Mesothelial cell of epicardium (in vitro differentiated cells): ENCODE results near the gene MAP1LC3B2. TPM values are rescaled to one million over a fixed set of nuclear protein-coding genes. Genes with fewer than 3 reads are reported as not detected.

ENCODE experiments used
- DNase-seq, 2 experiments: peaks; one replicate each; pipeline ENCODE4 v3.0.0; 2021; ENCODE audit warnings: low spot score in 2 of 2; ENCODE audit not compliant: unreplicated experiment in 2 of 2
- H3K27ac Mint-ChIP-seq: 2 replicates; pipeline ENCODE4 v1.8.0; 2021; ENCODE audit warnings: mixed read lengths
- H3K27me3 Mint-ChIP-seq: 2 replicates; pipeline ENCODE4 v1.8.0; 2021; ENCODE audit warnings: low read depth, mixed read lengths
- H3K36me3 Mint-ChIP-seq: 2 replicates; pipeline ENCODE4 v1.8.0; 2021; ENCODE audit warnings: mixed read lengths
- H3K4me1 Mint-ChIP-seq: 2 replicates; pipeline ENCODE4 v1.8.0; 2021; ENCODE audit warnings: mixed read lengths
- H3K4me3 Mint-ChIP-seq: 2 replicates; pipeline ENCODE4 v1.8.0; 2021; ENCODE audit warnings: mild to moderate bottlenecking, moderate library complexity, mixed read lengths
- H3K9me3 Mint-ChIP-seq: 2 replicates; pipeline ENCODE4 v1.8.0; 2021; ENCODE audit warnings: mixed read lengths
- total RNA-seq: library from RNA; stranded (reverse); gene quantifications from 3 replicates; pipeline ENCODE4 v1.2.1, GENCODE V29; 2021
- TF ChIP-seq, protein P1 (sequence below): fragments of 200-600 bp; sonication (generic); IDR thresholded peaks from one replicate; pipeline ENCODE4 v1.5.0; 2021; ENCODE audit warnings: antibody characterized with exemption; ENCODE audit not compliant: unreplicated experiment

The MAP1LC3B2 gene
- total RNA-seq, 1 donor from 2014 or later, result 4.5 TPM

DNA sequence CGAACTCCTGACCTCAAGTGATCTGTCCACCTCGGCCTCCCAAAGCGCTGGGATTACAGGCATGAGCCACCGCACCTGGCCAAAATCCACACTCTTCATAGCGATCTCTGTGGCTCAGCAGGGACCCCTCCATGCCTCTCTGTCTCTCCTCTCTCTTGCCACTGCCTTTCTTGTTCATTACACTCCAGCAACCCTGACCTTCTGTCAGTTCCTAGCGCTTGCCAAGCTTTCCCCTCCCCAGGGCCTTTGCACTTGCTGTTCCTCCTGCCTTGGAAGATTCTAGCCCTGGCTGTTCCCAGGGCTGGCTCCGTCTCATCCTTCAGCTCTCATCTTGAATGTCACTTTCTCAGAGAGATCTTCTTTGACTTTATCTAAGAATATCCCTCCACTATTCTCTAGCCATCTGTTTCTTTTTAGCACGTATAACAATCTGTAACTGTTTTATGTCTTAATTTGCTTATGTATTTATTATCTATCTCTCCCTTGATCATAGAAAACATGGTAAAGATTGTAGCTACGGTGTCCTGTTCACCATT lies 38.9 kb upstream of the MAP1LC3B2 start:
- H3K27me3 Mint-ChIP-seq, result peaks cover 3% of the 10 kb centered on the region

DNA sequence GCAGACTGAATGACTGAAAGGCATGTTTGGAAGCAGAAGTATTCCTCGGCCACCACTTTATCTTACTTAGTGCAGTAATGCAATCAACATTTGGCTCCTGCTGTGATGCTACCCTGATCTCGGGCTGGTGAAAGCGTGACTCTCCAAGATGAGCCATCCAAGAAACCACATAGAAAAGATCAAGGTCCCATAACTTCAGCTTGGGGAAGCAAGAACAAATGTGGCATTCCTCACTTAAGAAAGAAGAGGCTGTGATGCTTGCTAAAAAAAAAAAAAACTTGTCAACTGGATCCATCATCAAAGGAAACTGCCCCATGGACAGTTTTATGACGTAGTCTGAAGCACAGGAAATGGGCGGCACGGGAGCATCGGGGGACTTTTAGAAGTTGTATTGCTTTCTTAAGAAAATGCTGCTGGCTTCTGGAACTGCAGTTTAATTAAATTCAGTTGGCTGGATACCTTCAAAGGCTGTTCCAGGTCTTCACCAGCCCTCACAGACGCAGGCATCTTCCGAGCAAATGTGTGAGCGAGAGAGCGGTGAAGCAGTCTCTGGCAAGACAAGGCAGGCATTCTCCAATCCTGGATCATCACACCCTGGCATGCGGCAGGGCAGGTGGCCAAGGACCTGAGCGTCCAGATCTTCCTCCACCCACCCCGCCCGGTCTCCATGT lies 38.2 kb upstream of the MAP1LC3B2 start:
- H3K27ac Mint-ChIP-seq, result peak overlapping the region; percentile 21
- no peaks in the 10 kb centered on the region for H3K9me3 Mint-ChIP-seq
- TF ChIP-seq, protein P1, sequence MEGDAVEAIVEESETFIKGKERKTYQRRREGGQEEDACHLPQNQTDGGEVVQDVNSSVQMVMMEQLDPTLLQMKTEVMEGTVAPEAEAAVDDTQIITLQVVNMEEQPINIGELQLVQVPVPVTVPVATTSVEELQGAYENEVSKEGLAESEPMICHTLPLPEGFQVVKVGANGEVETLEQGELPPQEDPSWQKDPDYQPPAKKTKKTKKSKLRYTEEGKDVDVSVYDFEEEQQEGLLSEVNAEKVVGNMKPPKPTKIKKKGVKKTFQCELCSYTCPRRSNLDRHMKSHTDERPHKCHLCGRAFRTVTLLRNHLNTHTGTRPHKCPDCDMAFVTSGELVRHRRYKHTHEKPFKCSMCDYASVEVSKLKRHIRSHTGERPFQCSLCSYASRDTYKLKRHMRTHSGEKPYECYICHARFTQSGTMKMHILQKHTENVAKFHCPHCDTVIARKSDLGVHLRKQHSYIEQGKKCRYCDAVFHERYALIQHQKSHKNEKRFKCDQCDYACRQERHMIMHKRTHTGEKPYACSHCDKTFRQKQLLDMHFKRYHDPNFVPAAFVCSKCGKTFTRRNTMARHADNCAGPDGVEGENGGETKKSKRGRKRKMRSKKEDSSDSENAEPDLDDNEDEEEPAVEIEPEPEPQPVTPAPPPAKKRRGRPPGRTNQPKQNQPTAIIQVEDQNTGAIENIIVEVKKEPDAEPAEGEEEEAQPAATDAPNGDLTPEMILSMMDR, result no peak
- no peaks in the 10 kb centered on the region for H3K36me3 Mint-ChIP-seq
- H3K4me3 Mint-ChIP-seq, result no peak overlapping the region
- H3K27me3 Mint-ChIP-seq, result peaks cover 3% of the 10 kb centered on the region
- no peak for DNase-seq
- H3K4me1 Mint-ChIP-seq, result peaks cover 24% of the 10 kb centered on the region

More for the DNA sequence above, 38.9 kb upstream of the MAP1LC3B2 start:
- DNase-seq, result no peak
- H3K36me3 Mint-ChIP-seq, result no peaks in the 10 kb centered on the region
- no peak overlapping the region for H3K27ac Mint-ChIP-seq
- H3K9me3 Mint-ChIP-seq, result no peaks in the 10 kb centered on the region
- TF ChIP-seq, protein P1, result no peak
- H3K4me1 Mint-ChIP-seq, result peaks cover 17% of the 10 kb centered on the region
- H3K4me3 Mint-ChIP-seq, result no peak overlapping the region

DNA sequence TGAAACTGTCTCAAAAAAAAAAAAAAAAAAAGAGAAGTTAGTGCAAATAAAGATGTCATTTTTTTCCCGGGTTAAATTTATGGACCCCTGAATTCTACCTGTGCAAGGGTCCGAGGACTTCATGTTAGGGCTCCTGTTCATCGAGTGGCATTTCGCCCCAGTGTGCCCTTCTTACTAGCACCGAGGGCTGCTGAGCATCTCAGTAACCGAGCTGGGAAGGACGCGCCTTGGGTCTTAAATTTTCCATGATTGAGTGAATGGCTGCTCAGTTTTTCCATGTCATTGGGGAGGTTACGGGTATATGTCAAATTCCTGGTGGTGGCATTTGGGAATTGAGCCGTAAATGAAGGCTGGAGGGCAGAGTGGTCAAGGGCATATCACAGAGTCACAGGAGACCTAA lies 34.9 kb upstream of the MAP1LC3B2 start:
- H3K4me1 Mint-ChIP-seq, result peaks cover 43% of the 10 kb centered on the region
- TF ChIP-seq, protein P1, result no peak
- DNase-seq, result no peak
- H3K9me3 Mint-ChIP-seq, result peaks cover 9% of the 10 kb centered on the region
- H3K27ac Mint-ChIP-seq, result no peak overlapping the region
- H3K4me3 Mint-ChIP-seq, result no peak overlapping the region
- peaks cover 3% of the 10 kb centered on the region for H3K27me3 Mint-ChIP-seq
- H3K36me3 Mint-ChIP-seq, result no peaks in the 10 kb centered on the region

DNA sequence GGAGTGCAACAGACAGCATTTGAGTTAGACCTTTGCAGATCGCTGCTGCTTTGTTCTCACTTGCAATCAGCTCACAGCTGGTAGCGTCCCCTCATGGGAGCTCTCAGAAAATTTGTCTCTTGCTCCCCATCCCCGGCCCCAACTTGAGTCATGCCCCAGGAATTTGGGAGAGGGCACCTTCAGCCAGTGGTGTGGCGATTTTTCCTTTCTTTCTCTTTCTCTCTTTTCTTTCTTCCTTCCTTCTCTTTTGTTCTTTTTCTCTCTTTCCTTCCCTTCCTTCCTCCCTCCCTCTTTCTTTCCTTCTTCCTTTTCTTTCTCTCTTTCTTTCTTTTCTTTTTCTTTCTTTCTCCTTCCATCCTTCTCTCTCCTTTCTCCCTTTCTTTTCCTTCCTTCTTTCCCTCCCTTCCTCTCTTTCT lies 34.2 kb upstream of the MAP1LC3B2 start:
- Mint-ChIP-seq H3K4me3 (peak overlapping the region; percentile 57), H3K36me3 (no peaks in the 10 kb centered on the region), H3K4me1 (peaks cover 44% of the 10 kb centered on the region), H3K27ac (peak overlapping the region; percentile 88), H3K27me3 (peaks cover 3% of the 10 kb centered on the region), H3K9me3 (peaks cover 9% of the 10 kb centered on the region)
- TF ChIP-seq, protein P1, result no peak
- no peak for DNase-seq

DNA sequence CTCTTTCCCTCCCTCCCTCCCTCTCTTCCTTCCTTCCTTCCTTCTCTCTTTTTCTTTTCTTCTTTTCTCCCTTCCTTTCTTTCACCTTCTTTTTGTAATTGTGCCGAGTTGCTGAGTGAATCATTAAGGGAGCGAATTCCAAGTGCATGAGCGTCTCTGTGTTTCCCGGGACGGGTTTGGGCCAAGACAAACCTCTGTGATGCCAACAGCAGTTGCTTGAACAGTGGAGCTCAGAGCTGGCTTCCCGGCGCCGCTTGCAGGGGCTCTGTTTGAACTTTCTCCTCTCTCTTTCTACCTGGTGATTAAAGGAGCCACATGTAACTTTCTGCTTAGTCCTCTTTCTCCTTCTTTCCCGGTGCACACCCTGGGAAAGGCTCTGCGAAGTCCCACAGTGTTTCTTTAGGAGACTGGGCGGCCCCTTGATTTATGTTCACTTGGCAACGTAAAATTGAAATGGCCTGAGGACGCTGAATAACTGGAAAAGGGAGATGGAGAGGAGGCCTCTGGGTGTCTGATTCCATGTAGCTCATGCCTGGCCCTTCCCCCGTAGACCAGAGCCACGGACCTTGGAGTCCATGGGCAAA lies 33.7 kb upstream of the MAP1LC3B2 start:
- peaks cover 9% of the 10 kb centered on the region for H3K9me3 Mint-ChIP-seq
- H3K27me3 Mint-ChIP-seq, result peaks cover under 1% of the 10 kb centered on the region
- H3K4me3 Mint-ChIP-seq, result peak overlapping the region; percentile 57
- no peaks in the 10 kb centered on the region for H3K36me3 Mint-ChIP-seq
- no peak for DNase-seq
- TF ChIP-seq, protein P1, result no peak
- peak overlapping the region; percentile 88 for H3K27ac Mint-ChIP-seq
- peaks cover 44% of the 10 kb centered on the region for H3K4me1 Mint-ChIP-seq
